GM18520 (cell line): ENCODE data around the gene AJUBA.
"Not testable (repeated sequence)": the region's sequence is repeated elsewhere in the genome, so short reads cannot be mapped to it uniquely, and the experiment has no call there.

ENCODE experiments used
- ATAC-seq: cut with Tn5 transposase; IDR thresholded peaks from one replicate; pipeline ENCODE4 v1.9.1; 2021; ENCODE audit not compliant: unreplicated experiment

AJUBA gene

DNA sequence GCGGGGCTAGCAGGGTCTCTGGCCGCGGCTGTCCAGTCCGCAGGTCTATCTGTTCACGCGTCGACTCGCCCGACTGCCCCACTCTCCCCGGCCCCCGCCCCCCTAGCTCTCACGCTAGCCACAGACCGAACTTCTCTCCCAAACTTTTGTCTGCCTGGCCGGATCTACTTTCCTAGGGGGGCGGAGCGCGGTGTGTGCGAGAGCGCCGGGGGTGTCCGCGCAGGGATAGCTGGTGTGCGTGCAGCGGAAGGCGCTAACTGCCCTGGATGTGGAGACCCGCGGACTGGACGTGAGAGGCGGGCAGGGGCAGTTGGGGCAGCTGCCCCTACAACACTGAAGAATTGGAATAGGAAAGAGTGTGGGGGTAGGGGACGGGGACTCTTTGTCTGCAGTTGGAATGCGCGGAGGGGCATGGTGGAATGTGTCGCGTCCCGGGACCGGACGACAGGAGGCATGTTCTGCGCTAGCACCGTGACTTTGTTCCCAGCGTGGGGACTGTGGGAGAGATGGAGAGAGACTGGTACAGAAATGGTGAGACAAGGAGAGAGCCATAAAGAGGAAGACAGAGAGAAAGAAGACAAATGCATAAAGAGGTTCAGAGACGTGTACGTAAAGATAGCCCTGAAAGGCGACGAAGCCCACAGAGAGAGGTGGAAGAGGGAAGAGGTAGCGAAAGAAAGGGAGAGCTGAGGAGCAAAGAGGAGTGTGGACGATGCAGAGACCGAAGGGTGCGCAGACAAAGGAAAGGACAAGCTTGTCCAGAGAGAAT lies at the start of gene AJUBA:
AJUBA (minus strand) TSS at position 75 of the 769 bp plus-strand sequence. CDS start 285 bp downstream, outside the sequence.
- no peak for ATAC-seq

DNA sequence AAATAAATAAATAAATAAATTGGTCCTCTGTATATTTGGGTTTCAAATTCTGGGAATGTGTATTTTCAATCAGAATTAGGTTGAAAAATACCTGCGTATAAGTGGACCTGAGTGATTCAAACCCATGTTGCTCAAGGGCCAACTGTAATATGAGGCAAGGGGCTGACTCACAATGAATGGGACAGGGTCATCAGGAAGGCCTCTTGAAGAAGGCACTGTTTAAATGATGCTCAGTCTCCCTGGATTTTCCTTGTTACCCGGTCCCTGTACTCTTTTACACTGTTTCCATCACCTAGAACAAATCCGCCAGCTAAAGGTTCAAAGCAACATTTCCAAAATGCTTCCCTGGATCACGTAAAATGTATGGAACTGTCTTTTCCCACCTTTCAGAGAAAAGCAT lies 48.6 kb upstream of the AJUBA start:
- ATAC-seq, result no peak

DNA sequence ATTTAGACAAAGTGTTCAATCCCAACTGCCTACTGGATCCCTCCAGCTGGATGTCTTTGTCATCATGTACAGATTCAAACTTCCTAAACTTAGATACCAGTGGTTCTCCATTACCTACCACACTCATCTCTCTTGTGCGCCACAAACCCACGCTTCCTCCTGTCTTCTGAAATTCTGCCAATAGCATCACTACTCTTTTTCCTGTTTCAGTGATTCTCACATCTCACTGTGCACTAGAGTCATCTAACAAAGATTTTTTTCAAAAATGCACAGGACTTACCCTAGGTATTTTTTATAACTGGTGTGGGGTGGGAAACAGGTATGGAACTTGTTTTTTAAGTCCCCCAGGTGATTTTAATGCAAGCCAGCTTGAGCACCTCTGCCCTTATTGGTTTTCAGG lies 46.4 kb upstream of the AJUBA start:
- no peak for ATAC-seq

DNA sequence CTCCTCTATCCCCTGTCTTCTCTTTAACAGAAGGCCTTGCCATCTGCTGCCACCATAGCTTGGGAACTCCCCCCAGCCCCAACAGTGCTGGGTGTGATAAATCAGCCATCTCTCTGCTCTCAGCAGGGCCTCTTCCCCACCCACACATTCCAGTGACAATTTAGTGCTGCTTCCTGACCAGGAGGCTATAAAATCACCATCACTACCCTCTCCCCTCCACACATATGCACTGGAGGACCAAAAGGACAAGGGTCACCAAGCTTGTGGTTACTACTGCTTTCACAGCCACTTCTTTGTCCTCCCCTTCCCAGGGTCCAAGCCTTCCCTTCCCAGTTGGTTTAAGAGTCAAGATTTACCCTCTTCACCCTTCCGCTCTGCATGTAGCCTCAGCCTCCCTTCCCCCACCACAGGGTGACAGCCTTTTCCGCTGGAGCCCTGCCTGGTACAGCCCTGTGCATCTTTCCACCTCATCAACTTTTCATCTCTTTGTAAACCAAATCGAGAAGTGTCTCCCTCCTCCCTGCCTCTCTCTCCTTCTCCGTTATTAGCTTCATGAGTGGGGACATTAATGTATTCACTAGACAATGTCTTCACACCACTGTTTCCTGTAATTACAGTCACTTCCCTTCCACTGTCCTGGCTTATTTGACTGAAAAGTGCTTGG lies 42.9 kb upstream of the AJUBA start:
- ATAC-seq, result no peak

DNA sequence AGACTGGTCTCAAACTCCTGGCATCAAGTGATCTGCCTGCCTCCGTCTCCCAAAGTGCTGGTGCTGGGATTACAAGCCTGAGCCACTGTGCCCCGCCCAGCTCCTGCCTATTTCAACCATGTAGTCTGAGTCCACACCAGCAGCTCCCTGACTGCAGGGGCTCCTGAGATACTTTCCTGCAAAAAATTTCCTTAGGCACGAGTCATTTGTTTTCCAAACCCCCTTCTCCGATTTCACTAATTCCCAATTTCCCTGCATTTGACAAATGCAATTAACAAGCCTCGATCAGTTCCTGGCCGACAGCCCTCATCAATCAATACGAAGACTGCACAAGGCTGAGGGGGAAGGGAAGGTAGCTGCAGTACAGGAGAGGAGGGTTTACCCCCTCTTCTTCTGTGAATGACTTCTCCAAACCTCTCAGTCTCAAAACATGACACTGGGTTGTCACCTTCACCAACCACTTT lies 42.3 kb upstream of the AJUBA start:
- ATAC-seq, result no peak

DNA sequence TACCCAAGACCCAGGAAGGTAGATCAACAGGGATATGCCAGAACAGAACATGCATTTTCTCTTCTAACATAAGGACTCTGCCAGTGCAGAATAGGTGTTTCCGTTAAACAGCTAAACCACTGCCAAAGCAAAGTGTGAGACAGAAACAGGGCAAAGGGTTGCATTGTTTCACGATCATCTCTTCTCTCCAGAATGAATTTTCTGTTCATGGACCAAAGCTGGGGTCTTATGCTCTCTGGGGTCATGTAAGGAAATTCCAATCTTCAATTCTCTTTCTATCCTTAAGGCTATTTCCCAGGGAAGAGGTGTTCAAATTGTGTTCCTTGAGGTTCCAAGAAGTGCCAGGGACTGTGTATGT lies 41.4 kb upstream of the AJUBA start:
- ATAC-seq, result no peak

DNA sequence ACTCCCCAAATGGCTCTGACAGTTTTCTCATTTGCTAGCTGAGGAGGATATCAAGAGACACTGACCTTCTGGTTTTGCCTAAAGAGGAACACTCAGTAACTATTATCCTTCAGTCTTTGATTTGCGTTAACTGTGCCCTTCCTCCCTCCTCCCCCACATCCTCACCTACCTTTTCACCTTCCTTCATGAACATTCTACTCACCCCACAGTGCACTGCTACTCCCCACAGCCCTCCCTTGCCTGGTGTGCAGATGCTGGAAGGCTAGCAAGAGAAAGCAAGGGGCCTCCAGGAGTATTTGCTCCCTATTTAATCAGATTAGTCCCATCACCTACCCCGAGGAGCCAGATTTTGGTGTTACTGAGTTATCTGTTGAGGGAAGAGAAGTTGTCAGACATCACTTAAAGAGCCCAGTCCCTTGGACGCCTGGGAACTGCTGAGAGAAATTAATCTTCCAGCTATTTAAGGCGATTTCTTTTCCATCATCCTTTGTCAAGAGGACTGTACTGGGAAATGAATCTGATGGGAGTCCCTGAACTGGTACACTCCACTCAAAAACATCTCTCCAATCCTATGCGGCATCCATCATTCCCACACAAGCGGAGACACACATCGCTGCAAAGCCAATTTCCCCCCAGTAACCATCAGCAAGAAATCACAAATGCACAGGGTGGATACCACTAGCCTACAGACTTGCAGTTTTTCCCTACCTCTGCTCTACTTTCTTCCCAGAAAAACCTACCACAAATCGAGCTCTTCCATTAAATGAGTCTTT lies 40.9 kb upstream of the AJUBA start:
- ATAC-seq, result no peak

DNA sequence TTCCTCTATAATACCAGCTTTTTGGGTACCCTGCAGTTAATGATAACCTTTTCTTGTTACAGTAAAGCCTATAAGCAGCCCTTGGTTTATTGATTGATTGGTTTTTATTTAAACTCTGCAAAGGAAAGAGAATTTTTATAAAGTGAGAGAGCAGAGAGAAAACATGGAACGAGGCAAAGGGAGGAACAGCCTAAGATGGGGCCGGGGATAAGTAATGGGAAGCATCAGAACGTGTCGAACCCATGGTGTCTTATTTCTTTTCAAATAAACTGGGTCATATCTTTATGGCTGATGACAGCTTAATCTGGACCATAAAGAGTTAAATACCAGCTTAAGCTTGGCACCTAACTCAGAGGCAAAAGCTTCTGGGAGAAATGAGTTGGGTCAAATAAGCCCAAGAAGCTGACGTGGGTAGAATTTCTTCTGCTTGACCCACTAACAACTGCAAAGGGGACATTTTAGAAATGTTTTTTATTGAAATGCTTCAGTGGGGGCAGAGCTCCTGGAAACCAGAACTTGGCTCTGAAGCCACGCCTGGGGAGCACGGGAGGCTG lies 39.6 kb upstream of the AJUBA start:
- ATAC-seq, result no peak

DNA sequence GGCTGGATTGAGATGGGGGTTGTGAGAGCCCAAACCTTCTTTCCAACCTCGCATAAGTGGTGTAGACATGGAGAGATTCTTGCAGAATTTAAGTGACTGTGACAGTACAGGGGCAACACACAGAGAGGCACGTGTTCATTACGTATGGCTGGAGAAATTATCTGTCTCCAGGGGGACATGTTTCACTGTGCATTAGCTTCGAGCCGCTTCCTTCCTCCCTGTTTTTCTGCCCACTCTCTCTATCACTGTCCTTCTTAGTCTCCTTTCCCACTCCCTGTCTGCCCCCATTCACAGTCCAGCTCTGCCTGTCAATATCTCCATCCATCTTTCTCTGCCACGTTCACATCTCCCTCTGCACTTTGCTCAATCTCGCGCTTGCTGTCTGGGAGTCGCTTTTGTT lies 39.1 kb upstream of the AJUBA start:
- no peak for ATAC-seq

DNA sequence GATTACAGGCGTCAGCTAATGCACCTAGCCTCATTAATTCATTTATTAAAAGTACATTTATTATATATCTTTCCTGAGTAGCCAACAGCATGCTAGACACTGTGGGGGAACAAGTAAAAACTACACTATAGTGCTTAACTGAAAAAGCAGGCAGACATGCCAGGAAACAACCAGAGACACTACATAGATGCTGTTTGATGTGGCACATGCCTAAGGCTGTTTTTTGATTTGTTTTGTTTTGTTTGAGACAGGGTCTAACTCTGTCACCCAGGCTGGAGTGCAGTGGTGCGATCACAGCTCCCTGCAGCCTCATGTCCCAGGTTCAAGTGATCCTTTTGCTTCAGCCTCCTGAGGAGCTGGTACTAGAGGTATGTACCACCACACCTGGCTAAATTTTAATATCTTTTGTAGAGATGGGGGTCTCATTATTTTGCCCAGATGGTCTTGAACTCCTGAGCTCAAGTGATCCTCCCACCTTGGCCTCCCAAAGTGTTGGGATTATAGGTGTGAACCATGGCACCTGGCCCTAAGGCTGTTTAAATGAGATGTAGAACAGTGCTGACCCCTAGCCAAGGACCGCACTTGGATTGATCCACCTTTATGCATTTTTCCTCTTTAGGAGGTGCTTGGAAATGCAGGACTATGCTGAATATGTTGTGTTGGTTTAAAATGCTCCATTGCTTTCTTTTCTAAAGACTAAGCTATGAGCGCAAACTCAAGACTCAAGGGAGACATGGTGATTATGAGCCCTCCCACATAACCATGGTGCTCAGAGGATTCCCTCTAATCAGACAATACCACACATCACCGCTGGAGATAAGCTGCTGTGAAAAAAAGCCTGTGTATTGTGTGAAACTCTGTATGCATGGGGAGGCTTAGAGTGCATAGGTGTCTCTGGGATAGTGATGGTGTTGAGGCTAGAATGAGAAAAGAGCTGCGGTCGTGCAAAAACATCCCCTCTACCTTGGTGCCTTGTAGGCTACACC lies 38.1 kb upstream of the AJUBA start:
- ATAC-seq, result no peak

DNA sequence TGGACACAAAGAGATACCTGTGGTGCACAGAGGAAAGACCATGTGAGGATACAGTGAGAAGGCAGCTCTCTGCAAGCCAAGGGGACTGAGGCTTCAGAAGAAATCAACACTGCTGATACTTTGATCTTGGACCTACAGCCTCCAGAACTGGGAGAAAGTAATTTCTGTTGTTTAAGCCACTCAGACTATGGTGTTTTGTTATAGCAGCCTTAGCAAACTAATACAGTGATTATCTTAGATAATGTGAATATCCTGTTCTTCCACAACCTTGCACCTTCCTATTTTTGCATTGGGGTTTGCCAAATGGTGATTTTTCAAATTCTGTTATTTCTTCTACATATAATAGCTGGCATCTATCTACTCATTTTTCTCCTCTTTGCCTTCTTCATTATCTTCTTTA lies 35.8 kb upstream of the AJUBA start:
- no peak for ATAC-seq

DNA sequence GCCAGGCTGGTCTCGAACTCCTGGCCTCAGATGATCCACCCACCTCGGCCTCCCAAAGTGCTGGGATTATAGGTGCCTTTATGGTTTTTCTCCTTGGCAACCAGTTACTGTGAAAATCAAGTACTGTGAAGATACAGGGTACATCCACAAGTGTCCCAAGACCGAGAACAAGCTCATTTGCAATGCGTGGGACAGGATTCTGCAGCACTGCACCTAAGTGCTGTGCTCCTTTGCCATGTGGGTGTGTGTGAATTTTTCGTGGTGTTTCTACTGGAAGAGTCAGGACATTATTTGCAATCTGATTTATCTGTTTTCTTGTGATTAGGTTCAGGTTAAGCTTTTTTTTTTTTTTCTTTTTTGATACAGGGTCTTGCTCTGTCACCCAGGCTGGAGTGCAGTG lies 34.7 kb upstream of the AJUBA start:
- no peak for ATAC-seq

DNA sequence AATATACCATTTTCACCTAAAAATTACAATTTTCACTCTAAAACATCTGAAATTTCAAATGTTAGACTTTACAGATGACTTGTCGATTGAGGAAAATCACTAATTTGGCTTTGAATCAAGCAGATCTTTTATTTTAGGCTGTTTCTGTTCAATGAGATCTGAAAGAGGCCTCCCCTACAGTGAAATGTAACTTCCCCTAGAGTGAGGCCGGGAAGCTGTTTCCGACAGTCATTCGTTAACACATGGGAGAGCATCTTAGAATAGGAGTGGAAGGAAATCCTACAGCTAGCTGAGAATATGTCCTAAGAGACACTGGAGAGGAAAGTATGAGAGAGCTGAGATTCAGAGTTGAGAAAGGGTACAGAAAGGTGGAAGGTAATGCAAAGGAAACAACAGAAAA lies 33.3 kb upstream of the AJUBA start:
- no peak for ATAC-seq

DNA sequence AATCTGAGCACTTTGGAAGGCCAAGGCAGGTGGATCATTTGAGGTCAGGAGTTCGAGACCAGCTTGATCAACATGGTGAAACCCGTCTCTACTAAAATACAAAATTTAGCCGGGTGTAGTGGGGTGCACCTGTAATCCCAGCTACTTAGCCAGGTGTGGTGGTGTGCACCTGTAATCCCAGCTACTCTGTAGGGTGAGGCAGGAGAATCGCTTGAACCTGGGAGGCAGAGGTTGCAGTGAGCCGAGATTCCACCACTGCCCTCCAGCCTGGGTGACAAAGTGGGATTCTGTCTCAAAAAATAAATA lies 31.4 kb upstream of the AJUBA start:
- ATAC-seq, result not testable (repeated sequence)

DNA sequence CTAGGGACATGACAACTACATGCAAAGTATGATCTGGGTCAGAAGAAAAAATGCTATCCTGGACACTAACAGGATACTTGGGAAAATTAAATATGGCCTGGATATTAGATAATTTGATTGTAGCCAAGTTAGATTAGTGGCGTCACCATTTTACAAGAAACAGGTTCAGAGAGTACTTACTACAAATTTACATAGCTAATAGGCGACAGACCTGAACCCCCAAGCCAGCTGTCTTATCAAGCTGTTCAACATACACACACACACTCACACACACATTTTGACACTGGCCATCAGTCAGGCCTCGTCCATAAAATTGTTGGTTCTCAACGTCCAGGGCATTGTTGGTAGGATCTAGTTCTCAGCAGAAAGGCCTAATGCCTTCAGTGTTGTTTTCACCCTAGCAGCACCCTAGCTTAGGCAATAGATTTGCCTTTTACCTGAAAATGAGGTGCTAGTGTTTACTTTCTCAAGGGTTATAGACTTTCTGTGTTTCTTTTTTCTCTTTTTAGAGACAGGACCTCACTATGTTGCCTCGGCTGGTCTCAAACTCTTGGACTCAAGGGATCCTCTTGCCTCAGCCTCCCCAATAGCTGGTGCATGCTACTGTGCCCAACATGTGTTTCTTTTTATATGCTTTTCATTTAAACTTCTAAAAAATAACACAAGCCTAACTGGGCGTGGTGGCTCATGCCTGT lies 30.9 kb upstream of the AJUBA start:
- ATAC-seq, result no peak

DNA sequence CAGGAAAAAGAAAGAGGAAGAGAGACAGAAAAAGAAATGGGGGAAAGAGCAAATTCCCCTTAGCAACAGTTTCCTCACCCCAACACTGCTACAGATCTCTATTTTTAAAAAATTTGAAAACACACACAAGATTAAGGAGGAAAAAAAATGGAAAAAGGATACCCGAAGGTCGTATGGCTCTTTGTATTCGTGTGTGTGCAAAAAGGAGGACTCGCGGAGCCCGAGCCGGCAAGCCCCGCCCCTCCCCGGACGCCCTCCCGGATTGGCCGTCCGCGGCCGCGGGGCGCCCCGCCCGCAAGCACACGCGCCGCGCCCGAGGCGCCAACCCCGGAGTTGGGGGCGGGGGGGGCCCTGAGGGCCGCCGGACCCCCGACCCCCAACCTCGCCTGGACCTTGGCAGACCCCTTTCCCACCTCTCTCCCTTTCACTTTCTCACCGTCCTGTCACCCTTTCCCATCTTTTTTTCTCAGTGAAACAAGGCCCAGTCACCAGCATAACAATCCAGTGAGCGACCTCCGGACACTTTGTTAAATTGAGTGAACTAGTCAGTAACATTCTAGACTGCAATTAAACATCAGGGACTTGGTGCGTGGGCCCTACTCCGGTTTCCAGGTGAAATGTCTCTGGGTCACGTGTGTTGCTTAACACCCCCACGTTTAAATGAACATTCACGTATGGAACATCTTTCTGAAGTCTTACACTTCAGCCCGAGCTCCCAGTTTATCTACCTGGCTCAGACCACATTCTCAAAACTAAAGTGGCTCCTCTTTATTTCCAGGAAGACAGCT lies 27.8 kb upstream of the AJUBA start, which contains the start of gene C14orf93:
C14orf93 (minus strand) TSS at position 205 of the 788 bp plus-strand sequence. CDS start 11,120 bp downstream, outside the sequence.
- no peak for ATAC-seq

DNA sequence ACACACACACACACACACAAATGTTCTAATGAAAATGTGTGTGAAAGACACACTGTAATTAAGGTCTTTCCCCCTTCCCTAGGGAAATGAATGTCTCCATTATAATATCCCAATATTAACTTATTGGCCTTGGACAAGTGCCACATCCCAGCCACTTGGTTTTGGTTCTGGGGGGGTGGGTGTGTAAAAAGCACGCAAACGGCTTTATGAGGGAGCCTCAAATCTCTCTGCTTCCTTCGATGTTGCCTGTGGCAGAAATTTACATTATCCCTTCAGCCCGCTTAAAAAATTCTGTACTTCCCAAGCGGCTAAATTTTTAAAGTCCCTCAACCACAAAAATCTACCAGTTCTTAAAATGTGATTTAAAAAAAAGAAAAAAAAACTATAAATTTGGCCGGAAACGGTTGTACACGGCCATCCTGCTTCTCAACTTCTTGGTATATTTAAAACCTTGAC lies 27.2 kb upstream of the AJUBA start:
- ATAC-seq, result no peak

DNA sequence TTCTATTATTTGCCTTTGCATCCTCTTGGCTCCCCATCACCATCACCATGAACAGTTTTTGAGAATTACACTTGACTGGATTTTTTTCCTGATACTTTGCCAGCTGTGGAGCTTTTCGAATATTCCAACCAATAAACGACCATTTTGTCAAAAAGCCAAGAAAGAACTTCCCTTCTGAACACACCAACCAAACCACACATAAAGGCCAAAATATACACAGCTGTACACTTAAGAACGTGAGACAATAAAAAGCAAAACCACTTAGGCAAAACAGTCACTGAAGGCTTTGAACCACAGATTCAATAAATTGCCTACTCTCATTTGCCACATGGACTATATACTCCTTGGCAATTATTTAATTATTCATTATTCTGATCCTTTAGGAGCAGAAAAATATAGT lies 26.5 kb upstream of the AJUBA start:
- no peak for ATAC-seq
